Hepatocyte (in vitro differentiated cells): Measurements from ENCODE around the gene CELA2B. TPM values are rescaled to one million over a fixed set of nuclear protein-coding genes. Genes with fewer than 3 reads are reported as not detected.

Source experiments
- DNase-seq: peaks from one replicate; pipeline ENCODE4 v3.0.0-alpha.2; 2016; ENCODE audit warnings: low spot score
- H2AFZ ChIP-seq: fragments of 200-600 bp; sonication (generic); 2 replicates; pipeline ENCODE4 v1.6.0; 2016; ENCODE audit warnings: antibody characterized with exemption, mild to moderate bottlenecking
- H3K27ac ChIP-seq: fragments of 200-600 bp; sonication (generic); 2 replicates; pipeline ENCODE4 v1.5.1; 2016; ENCODE audit warnings: mild to moderate bottlenecking
- H3K27me3 ChIP-seq: fragments of 200-600 bp; sonication (generic); 2 replicates; pipeline ENCODE4 v1.6.1; 2016
- H3K36me3 ChIP-seq: fragments of 200-600 bp; sonication (generic); replicated peaks from 2 replicates; pipeline ENCODE4 v1.5.1; 2016; ENCODE audit warnings: low read depth; ENCODE audit not compliant: insufficient read depth
- H3K4me1 ChIP-seq: fragments of 200-600 bp; sonication (generic); 2 replicates; pipeline ENCODE4 v1.5.1; 2016; ENCODE audit warnings: mild to moderate bottlenecking, moderate library complexity; ENCODE audit not compliant: insufficient read depth
- H3K4me2 ChIP-seq: fragments of 200-600 bp; sonication (generic); 2 replicates; pipeline ENCODE4 v1.6.0; 2016
- H3K4me3 ChIP-seq: fragments of 200-600 bp; sonication (generic); 2 replicates; pipeline ENCODE4 v1.5.1; 2016; ENCODE audit warnings: mild to moderate bottlenecking
- H3K79me2 ChIP-seq: fragments of 200-600 bp; sonication (generic); 2 replicates; pipeline ENCODE4 v1.6.0; 2017; ENCODE audit warnings: mild to moderate bottlenecking
- H3K9me2 ChIP-seq: fragments of 200-600 bp; sonication (generic); replicated peaks from 2 replicates; pipeline ENCODE4 v1.6.0; 2017; ENCODE audit warnings: mild to moderate bottlenecking; ENCODE audit not compliant: insufficient read depth
- H3K9me3 ChIP-seq: fragments of 200-600 bp; sonication (generic); 2 replicates; pipeline ENCODE4 v1.5.1; 2016; ENCODE audit warnings: low read depth, mild to moderate bottlenecking
- H4K20me1 ChIP-seq: fragments of 200-600 bp; sonication (generic); 2 replicates; pipeline ENCODE4 v1.6.0; 2016; ENCODE audit warnings: mild to moderate bottlenecking; ENCODE audit not compliant: insufficient read depth, poor library complexity, severe bottlenecking
- EZH2 ChIP-seq: fragments of 200-600 bp; sonication (generic); IDR thresholded peaks from 2 replicates; pipeline ENCODE4 v1.6.1; 2016; ENCODE audit warnings: antibody characterized with exemption, mild to moderate bottlenecking, borderline replicate concordance
- EZH2phosphoT487 ChIP-seq: fragments of 200-600 bp; sonication (generic); IDR thresholded peaks from one replicate; pipeline ENCODE4 v1.6.1; 2018; ENCODE audit warnings: antibody characterized with exemption, mild to moderate bottlenecking, low read depth, moderate library complexity; ENCODE audit not compliant: unreplicated experiment, severe bottlenecking
- WGBS: methylation state at CpG from one replicate; pipeline ENCODE4 v1.1.6; 2016; ENCODE audit warnings: low lambda C conversion rate; ENCODE audit errors: missing lambda C conversion rate; 5-methylcytosine and 5-hydroxymethylcytosine counted together
- polyA plus RNA-seq: library from polyadenylated mRNA; unstranded; fragments of >200 nt; fragmentation: Nextera tagmentation; extraction: Ambion mirVana; gene quantifications from 2 replicates; pipeline ENCODE4 v1.2.1, GENCODE V29; 2016
- total RNA-seq: library from RNA; depleted of rRNA; stranded (reverse); fragments of >200 nt; gene quantifications from 2 replicates; pipeline ENCODE4 v1.2.3, GENCODE V29; 2014
- TF ChIP-seq, protein P1 (sequence below): fragments of 200-600 bp; sonication (generic); IDR thresholded peaks from 2 replicates; pipeline ENCODE4 v1.5.1; 2016; ENCODE audit warnings: antibody characterized with exemption, mild to moderate bottlenecking; ENCODE audit not compliant: poor library complexity

CELA2B gene
- total and polyA plus RNA-seq, 2 experiments from 2014 or later: 0.73 to 1.4 TPM

DNA sequence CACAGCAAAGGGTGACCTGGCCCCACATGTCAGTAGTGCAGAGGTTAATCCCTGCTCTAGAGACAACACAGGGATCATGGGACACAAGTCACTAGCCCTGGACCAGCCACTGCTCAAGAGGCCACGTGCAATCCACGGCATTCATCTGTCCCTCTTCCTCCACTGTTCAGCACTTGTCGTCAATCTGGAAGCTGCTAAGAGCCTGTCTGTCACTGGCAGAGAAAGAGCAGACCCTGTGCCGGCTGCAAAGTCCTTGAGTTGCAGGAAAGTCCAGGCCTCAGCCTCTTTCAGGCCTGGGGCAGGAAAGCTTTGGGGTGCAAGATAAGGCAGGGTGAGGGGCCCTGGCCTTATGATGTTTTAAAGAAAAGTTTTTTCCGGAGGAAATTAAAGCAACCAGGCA lies 16.7 kb downstream of the CELA2B start:
- TF ChIP-seq EZH2 (no peak), EZH2phosphoT487 (no peak)
- TF ChIP-seq, protein P1, sequence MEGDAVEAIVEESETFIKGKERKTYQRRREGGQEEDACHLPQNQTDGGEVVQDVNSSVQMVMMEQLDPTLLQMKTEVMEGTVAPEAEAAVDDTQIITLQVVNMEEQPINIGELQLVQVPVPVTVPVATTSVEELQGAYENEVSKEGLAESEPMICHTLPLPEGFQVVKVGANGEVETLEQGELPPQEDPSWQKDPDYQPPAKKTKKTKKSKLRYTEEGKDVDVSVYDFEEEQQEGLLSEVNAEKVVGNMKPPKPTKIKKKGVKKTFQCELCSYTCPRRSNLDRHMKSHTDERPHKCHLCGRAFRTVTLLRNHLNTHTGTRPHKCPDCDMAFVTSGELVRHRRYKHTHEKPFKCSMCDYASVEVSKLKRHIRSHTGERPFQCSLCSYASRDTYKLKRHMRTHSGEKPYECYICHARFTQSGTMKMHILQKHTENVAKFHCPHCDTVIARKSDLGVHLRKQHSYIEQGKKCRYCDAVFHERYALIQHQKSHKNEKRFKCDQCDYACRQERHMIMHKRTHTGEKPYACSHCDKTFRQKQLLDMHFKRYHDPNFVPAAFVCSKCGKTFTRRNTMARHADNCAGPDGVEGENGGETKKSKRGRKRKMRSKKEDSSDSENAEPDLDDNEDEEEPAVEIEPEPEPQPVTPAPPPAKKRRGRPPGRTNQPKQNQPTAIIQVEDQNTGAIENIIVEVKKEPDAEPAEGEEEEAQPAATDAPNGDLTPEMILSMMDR: no peak
- WGBS: 45% methylated on average over 5 of the region's 5 CpGs
- Histone ChIP-seq H3K9me2 (no peaks in the 10 kb centered on the region), H3K9me3 (no peaks in the 10 kb centered on the region), H3K36me3 (no peaks in the 10 kb centered on the region), H4K20me1 (no peaks in the 10 kb centered on the region), H3K4me1 (no peaks in the 10 kb centered on the region), H3K4me2 (no peak overlapping the region), H3K79me2 (no peaks in the 10 kb centered on the region), H3K27ac (no peak overlapping the region), H3K4me3 (no peak overlapping the region), H3K27me3 (no peaks in the 10 kb centered on the region), H2AFZ (no peak overlapping the region)
- DNase-seq: no peak

DNA sequence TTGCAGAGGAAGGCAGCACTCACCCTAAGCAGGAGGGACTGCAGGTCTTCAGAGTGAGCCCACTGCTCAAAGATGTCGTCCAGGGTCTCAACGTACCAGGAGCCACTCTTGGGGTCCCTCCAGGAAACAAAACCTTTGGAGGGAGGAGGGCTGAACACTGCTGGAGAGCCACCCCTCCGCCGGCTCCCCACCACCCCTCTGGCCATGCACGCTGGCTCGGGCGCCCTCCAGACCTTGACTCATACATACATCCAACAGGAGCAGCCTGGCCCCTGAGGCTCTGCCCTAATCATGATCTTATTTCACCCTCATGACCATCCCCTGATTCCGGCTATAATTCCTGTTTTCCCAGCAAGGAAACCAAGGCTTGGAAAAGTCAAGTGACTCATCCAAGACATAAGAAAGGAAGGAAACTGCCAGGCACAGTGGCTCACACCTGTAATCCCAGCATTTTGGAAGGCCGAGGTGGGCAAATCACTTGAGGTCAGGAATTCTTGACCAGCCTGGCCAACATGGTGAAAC lies 18.0 kb downstream of the CELA2B start:
- Histone ChIP-seq H3K9me2 (no peaks in the 10 kb centered on the region), H3K4me3 (no peak overlapping the region), H3K36me3 (no peaks in the 10 kb centered on the region), H3K4me2 (no peak overlapping the region), H3K4me1 (no peaks in the 10 kb centered on the region), H3K79me2 (no peaks in the 10 kb centered on the region), H4K20me1 (no peaks in the 10 kb centered on the region), H3K9me3 (no peaks in the 10 kb centered on the region), H3K27me3 (no peaks in the 10 kb centered on the region), H3K27ac (no peak overlapping the region), H2AFZ (no peak overlapping the region)
- WGBS: 95% methylated on average over 9 of the region's 9 CpGs
- no peak for TF ChIP-seq EZH2
- no peak for TF ChIP-seq EZH2phosphoT487
- TF ChIP-seq, protein P1: no peak
- DNase-seq: no peak

DNA sequence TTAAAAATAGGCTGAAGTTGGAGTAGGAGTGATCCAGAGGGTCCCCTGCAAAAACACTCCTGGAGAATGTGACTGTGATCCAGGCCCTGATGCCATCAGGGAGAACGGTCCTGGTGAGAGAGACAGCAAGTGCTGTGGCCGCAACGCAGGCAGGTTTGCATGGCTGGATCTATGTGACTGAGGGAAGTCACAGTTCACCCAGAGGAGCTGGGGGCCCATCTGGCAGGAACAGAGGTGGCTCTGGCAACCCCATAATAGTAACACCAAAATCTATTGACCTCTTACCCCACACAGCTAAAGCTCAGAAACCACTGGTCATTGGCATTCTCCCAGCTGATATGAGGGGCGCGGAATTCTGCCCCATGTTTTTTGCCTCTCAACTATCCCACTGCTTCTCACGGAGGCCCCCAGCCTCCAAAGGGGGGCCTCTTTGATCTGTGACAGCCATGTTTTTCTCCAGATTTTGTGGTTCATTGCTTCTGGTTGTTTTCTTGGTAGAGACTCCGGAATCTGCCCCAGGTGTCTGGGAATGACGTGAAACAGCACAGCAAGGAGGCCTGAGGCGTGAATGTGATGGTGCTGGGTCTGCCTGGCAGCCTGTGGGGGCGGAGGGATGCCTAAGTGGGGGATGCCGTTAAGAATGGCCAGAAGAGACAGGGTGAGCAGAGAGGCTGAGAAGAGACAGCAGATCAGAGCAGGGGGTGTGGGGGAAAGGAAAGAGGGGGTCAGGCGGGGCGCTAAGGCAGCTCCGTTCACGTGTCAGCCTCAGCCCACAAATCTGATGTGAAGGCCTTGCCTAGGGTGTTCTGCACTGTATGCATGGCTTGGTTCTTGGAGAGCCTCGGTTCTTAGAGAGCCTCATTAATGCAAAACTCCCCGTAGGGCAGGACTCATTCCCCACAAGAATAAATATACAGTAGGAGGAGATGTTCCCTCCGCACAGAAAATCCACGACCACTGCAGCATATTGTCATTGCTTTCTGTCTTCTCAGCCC lies 24.6 kb downstream of the CELA2B start:
- no peak overlapping the region for H2AFZ ChIP-seq
- H3K9me3 ChIP-seq: no peaks in the 10 kb centered on the region
- H3K4me1 ChIP-seq: no peaks in the 10 kb centered on the region
- H3K27ac ChIP-seq: no peak overlapping the region
- H3K9me2 ChIP-seq: no peaks in the 10 kb centered on the region
- no peaks in the 10 kb centered on the region for H3K36me3 ChIP-seq
- DNase-seq: no peak
- no peaks in the 10 kb centered on the region for H3K79me2 ChIP-seq
- 69% methylated on average over 18 of the region's 19 CpGs for WGBS
- TF ChIP-seq, protein P1: no peak
- no peak overlapping the region for H3K4me3 ChIP-seq
- no peak overlapping the region for H3K4me2 ChIP-seq
- H3K27me3 ChIP-seq: no peaks in the 10 kb centered on the region
- H4K20me1 ChIP-seq: no peaks in the 10 kb centered on the region
